22Rv1 (cell line): ENCODE results near the gene DHRS9.
"Not testable (repeated sequence)": the region's sequence is repeated elsewhere in the genome, so short reads cannot be mapped to it uniquely, and the experiment has no call there.

ENCODE experiments used
- H3K27ac ChIP-seq: fragments of 450-650 bp; 2 replicates; pipeline ENCODE4 v1.5.1; 2017
- CTCF ChIP-seq: fragments of 450-650 bp; IDR thresholded peaks from 2 replicates; pipeline ENCODE4 v1.5.1; 2017; ENCODE audit warnings: mild to moderate bottlenecking
- ZFX ChIP-seq: fragments of 450-650 bp; IDR thresholded peaks from 2 replicates; pipeline ENCODE4 v1.6.1; 2017; ENCODE audit warnings: antibody characterized with exemption, borderline replicate concordance

The DHRS9 gene

DNA sequence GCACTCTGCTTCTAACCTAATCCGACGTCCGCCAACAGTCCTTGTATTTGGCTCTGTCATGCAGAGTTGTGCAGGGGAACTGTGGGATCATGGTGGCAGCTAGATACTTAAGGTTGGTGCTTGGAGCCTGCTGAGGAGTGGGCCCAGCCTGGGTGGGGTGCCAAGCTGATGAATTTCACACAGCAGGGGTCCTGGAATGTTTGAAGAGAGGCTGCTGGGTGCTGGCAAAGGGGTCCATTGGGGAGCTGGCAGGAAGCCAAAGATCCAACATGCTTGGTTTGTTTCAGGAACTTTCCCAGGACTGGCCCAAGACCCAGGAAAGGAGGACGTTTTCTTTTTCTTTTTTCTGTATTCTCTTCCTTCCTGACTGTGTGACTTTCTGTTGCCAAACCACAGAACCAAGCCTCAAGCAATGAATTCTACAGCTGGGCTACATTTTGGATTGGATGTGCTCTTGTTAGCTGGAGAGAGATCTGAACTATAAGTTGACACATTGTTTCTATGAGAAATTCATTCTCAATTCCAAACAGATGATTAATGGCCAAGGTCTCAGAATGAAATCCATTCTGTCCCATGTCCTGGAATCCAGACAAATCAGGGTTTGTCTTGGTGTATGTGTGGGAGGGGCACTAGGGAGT is 49.9 kb downstream of the DHRS9 start:
- H3K27ac ChIP-seq: no peak overlapping the region
- TF ChIP-seq ZFX: no peak

DNA sequence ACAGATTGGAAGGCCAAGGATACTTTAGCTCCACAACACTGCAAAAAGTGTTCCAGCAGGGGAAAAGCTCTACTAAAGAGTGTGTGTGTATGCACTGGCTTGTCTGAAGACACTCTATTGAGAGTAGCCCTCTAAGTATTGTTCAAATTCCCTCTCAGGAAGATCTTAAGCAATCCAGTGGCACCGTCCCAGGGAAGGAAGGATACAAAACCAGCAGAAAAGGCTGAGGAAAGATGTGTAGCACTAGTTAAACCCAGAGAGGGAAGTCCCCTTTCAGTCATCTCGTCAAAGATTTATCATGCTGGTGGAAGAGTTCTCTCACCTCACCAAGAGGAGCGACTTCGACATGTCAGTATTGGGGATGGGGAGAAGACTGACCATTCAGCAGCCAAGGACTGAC is 50.5 kb downstream of the DHRS9 start:
- TF ChIP-seq ZFX (no peak), CTCF (no peak)
- no peak overlapping the region for H3K27ac ChIP-seq

DNA sequence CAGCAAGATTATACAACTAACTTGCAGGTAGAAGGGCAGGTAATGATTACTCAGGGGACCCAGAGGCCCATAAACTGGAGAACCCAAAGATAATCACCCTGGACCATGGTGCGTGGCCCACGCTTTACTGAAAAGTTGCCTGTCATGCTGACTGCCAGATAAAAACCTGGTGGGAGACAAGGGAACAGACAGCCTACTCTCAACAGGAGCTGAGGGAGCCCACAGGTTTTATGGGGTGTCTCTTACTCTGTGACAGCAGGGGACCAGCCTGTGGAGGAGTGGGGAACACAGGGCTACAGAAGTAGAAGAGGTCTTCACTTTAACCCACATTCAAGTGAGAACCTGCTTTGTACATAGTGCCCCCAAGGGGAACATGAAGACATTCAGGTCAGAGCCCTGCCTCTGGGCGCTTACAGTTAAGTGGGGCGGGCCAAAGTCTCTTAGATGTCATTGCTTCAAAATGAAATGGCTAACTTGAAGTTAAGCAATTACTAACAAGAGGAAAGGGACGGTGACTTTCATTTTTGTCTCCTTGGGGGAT is 60.4 kb downstream of the DHRS9 start:
- no peak for TF ChIP-seq CTCF
- TF ChIP-seq ZFX: no peak

GRCh38 chr2:169131587-169132512 is 62.5 kb downstream of the DHRS9 start:
- no peak for TF ChIP-seq ZFX
- peak; percentile 75 for TF ChIP-seq CTCF
- H3K27ac ChIP-seq: no peak overlapping the region

More for the DNA sequence above, 60.4 kb downstream of the DHRS9 start:
- no peak overlapping the region for H3K27ac ChIP-seq

GRCh38 chr2:169134272-169134671 is 64.9 kb downstream of the DHRS9 start:
- H3K27ac ChIP-seq: not testable (repeated sequence)

- not testable (repeated sequence) for H3K27ac ChIP-seq
Measured at GRCh38 chr2:169136428-169136827, 67.1 kb downstream of the DHRS9 start.

DNA sequence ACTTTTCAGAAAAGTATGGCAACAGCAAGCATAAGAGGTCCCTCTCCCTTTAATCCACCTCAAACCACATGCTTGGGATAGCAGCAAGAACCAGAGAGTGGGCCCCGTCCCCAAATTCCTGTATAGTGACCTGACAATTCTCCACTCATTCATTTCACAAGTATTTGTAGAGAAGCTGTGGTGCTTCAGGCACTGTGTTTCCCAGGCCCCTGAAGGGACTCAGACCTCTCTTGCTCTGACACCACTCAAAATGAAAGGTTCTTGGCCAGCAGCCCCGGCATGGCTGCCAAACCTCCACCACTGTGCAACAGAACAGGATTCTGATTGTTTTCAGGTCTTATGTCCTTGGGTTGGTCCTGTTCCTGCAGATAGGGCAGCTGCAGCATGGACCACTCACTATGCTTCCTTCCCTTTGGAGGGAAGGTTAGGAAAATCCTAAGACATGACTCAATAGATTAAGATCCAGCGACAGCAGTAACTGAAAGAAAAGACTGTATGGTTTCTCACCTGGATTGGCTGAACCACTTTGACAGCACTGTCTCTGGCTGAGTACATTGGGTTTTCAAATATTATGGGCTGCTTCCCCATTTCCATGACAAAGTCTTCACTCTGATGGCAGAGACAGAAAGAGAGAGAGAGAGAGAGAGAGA is 67.6 kb downstream of the DHRS9 start:
- TF ChIP-seq ZFX: no peak
- TF ChIP-seq CTCF: no peak
- no peak overlapping the region for H3K27ac ChIP-seq

DNA sequence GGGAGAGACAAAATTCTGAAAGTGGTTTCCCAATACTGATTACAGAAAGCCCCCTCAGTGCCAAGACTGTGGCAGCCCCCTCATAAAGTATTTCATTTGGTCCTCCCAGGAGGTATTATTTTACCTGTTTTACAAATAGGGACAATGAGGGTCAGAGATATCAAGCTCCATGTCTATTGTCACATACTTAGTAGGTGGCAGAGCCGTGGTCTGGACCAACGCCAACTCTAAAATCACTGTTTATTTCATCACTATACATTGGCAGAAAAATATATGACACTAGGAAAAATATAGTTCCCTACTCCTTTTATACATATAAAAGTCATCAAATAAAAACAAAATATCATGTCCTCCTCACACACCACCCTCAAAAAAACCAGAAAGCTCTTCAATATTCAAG is 68.6 kb downstream of the DHRS9 start:
- TF ChIP-seq CTCF (no peak), ZFX (no peak)

More for the DNA sequence above, 68.6 kb downstream of the DHRS9 start:
- no peak overlapping the region for H3K27ac ChIP-seq
